ENCODE measurements around the gene KLHL22. TPM values are rescaled to one million over a fixed set of nuclear protein-coding genes. Genes with fewer than 3 reads are reported as not detected.
A peak's percentile ranks its signal among the peaks of the same experiment; 100 is the strongest.

Gene KLHL22
- total and polyA plus RNA-seq, 2 of the 13 experiments (the other 11 are each of a cell fraction or from before 2014, with no cell fraction given), result 10.9 to 14.8 TPM

GRCh38 chr22:20393705-20394476, 101.7 kb downstream of the KLHL22 start, which contains the start of gene ZNF74 (continued):
- TF ChIP-seq CCAR2 (optimal IDR thresholded peaks at IDR 0.05; ENCODE audit: low read depth, low read length) (no peak), NONO (IDR thresholded peaks at IDR 0.05) (no peak), NONO (CRISPR knock-in tag; conservative IDR thresholded peaks at IDR 0.05) (peak; percentile 80), ZNF557 (CRISPR knock-in tag; IDR thresholded peaks at IDR 0.05) (no peak), SPEN (CRISPR knock-in tag; IDR thresholded peaks at IDR 0.05; ENCODE audit: low read depth) (peak; percentile 52; the same call in 1 of the 2 replicates), GATAD2A (CRISPR knock-in tag; IDR thresholded peaks at IDR 0.05) (no peak), ZNF552 (CRISPR knock-in tag; IDR thresholded peaks at IDR 0.05; ENCODE audit: borderline replicate concordance) (peak; percentile 50; the same call in 1 of the 2 replicates), ZFP37 (CRISPR knock-in tag; IDR thresholded peaks at IDR 0.05; ENCODE audit: borderline replicate concordance) (no peak), ZNF816 (CRISPR knock-in tag; IDR thresholded peaks at IDR 0.05; ENCODE audit: borderline replicate concordance) (no peak), ZNF841 (CRISPR knock-in tag; IDR thresholded peaks at IDR 0.05; ENCODE audit: borderline replicate concordance) (no peak), POGK (CRISPR knock-in tag; conservative IDR thresholded peaks at IDR 0.05) (peak; percentile 68; the same call in 1 of the 2 replicates), HDAC6 (IDR thresholded peaks at IDR 0.05; ENCODE audit: low read depth, low read length) (no peak), ZNF556 (CRISPR knock-in tag; IDR thresholded peaks at IDR 0.05; ENCODE audit: borderline replicate concordance) (peak; percentile 44; the same call in 1 of the 2 replicates), SP140L (CRISPR knock-in tag; IDR thresholded peaks at IDR 0.05; ENCODE audit: borderline replicate concordance) (no peak), SP4 (CRISPR knock-in tag; IDR thresholded peaks at IDR 0.05) (peak; percentile 57; the same call in 1 of the 2 replicates), MBD4 (IDR thresholded peaks at IDR 0.05; ENCODE audit: borderline replicate concordance, low read length) (no peak), GFI1 (CRISPR knock-in tag; IDR thresholded peaks at IDR 0.05; ENCODE audit: borderline replicate concordance) (peak; percentile 54; the same call in 1 of the 2 replicates), DBP (CRISPR knock-in tag; IDR thresholded peaks at IDR 0.05; ENCODE audit: not compliant biosample characterization) (no peak), ZFP36L2 (CRISPR knock-in tag; IDR thresholded peaks at IDR 0.05) (peak; percentile 59; the same call in 1 of the 2 replicates), ZMYM3 (CRISPR knock-in tag; IDR thresholded peaks at IDR 0.05) (0 out of 2 replicates have a peak, but pooled peaks have one; percentile 29), ZNF329 (CRISPR knock-in tag; IDR thresholded peaks at IDR 0.05; ENCODE audit: low read depth) (peak; percentile 52; the same call in 1 of the 2 replicates), POLR2G (IDR thresholded peaks at IDR 0.05; ENCODE audit: low read depth, low read length) (peak; percentile 90)
- TF ChIP-seq, protein P1, sequence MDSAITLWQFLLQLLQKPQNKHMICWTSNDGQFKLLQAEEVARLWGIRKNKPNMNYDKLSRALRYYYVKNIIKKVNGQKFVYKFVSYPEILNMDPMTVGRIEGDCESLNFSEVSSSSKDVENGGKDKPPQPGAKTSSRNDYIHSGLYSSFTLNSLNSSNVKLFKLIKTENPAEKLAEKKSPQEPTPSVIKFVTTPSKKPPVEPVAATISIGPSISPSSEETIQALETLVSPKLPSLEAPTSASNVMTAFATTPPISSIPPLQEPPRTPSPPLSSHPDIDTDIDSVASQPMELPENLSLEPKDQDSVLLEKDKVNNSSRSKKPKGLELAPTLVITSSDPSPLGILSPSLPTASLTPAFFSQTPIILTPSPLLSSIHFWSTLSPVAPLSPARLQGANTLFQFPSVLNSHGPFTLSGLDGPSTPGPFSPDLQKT (CRISPR knock-in tag; IDR thresholded peaks at IDR 0.05; ENCODE audit: borderline replicate concordance), result no peak
- TF ChIP-seq, protein P2, sequence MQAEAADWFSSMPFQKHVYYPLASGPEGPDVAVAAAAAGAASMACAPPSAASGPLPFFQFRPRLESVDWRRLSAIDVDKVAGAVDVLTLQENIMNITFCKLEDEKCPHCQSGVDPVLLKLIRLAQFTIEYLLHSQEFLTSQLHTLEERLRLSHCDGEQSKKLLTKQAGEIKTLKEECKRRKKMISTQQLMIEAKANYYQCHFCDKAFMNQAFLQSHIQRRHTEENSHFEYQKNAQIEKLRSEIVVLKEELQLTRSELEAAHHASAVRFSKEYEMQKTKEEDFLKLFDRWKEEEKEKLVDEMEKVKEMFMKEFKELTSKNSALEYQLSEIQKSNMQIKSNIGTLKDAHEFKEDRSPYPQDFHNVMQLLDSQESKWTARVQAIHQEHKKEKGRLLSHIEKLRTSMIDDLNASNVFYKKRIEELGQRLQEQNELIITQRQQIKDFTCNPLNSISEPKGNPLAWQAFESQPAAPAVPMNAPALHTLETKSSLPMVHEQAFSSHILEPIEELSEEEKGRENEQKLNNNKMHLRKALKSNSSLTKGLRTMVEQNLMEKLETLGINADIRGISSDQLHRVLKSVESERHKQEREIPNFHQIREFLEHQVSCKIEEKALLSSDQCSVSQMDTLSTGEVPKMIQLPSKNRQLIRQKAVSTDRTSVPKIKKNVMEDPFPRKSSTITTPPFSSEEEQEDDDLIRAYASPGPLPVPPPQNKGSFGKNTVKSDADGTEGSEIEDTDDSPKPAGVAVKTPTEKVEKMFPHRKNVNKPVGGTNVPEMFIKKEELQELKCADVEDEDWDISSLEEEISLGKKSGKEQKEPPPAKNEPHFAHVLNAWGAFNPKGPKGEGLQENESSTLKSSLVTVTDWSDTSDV (CRISPR knock-in tag; IDR thresholded peaks at IDR 0.05), result peak; percentile 69; the same call in 1 of the 2 replicates

Measured in HepG2 (cell line).